Suprapubic skin (tissue), 4 donors: ENCODE results near the gene CCDC200. TPM values are rescaled to one million over a fixed set of nuclear protein-coding genes. Genes with fewer than 3 reads are reported as not detected.
A peak's percentile ranks its signal among the peaks of the same experiment; 100 is the strongest.

ENCODE experiments used
- DNase-seq, 2 donors: peaks; one replicate each; pipeline ENCODE4 v3.0.0-alpha.2; 2019; ENCODE audit warnings: low spot score in 2 of 2
- H3K27ac ChIP-seq: fragments of 200-600 bp; sonication (generic); one replicate; pipeline ENCODE4 v1.5.1; 2019
- H3K27me3 ChIP-seq: fragments of 200-600 bp; sonication (generic); one replicate; pipeline ENCODE4 v1.5.1; 2019
- H3K36me3 ChIP-seq: fragments of 200-600 bp; sonication (generic); one replicate; pipeline ENCODE4 v1.5.1; 2019
- H3K4me1 ChIP-seq: fragments of 200-600 bp; sonication (generic); one replicate; pipeline ENCODE4 v1.5.1; 2019
- H3K4me3 ChIP-seq: fragments of 200-600 bp; sonication (generic); one replicate; pipeline ENCODE4 v1.5.1; 2019; ENCODE audit warnings: mild to moderate bottlenecking
- H3K9me3 ChIP-seq: fragments of 200-600 bp; sonication (generic); one replicate; pipeline ENCODE4 v1.5.1; 2019
- EP300 ChIP-seq: sonication (generic); formaldehyde crosslinking; IDR thresholded peaks from one replicate; pipeline ENCODE4 v1.6.1; 2017; ENCODE audit warnings: antibody characterized with exemption
- POLR2A ChIP-seq, 2 donors: fragments of 450-650 bp; IDR thresholded peaks; one replicate each; pipeline ENCODE4 v1.6.1; 2017; ENCODE audit warnings: antibody characterized with exemption in 2 of 2, mild to moderate bottlenecking in 2 of 2, moderate library complexity in 2 of 2
- POLR2AphosphoS5 ChIP-seq, 3 donors: sonication (generic); formaldehyde crosslinking; IDR thresholded peaks; one replicate each; pipeline ENCODE4 v1.6.1; 2017; ENCODE audit warnings: antibody characterized with exemption in 3 of 3
- WGBS: methylation state at CpG from one replicate; pipeline ENCODE4 v1.1.5; 2018; 5-methylcytosine and 5-hydroxymethylcytosine counted together
- total RNA-seq, 4 donors: library from RNA; depleted of rRNA; stranded (reverse); fragments of >200 nt; gene quantifications; one replicate each; pipeline ENCODE4 v1.1.0, GENCODE V29; 2016
- TF ChIP-seq, protein P1 (sequence below), 2 donors: fragments of 200-600 bp in 1 of 2; fragments of 450-650 bp in 1 of 2; sonication (generic) in 1 of 2; IDR thresholded peaks; one replicate each; pipeline ENCODE4 v1.5.1; 2016 to 2019; ENCODE audit warnings: antibody characterized with exemption in 2 of 2, mild to moderate bottlenecking in 1 of 2, moderate library complexity in 1 of 2

The CCDC200 gene
- total RNA-seq, 4 donors from 2014 or later: not detected

DNA sequence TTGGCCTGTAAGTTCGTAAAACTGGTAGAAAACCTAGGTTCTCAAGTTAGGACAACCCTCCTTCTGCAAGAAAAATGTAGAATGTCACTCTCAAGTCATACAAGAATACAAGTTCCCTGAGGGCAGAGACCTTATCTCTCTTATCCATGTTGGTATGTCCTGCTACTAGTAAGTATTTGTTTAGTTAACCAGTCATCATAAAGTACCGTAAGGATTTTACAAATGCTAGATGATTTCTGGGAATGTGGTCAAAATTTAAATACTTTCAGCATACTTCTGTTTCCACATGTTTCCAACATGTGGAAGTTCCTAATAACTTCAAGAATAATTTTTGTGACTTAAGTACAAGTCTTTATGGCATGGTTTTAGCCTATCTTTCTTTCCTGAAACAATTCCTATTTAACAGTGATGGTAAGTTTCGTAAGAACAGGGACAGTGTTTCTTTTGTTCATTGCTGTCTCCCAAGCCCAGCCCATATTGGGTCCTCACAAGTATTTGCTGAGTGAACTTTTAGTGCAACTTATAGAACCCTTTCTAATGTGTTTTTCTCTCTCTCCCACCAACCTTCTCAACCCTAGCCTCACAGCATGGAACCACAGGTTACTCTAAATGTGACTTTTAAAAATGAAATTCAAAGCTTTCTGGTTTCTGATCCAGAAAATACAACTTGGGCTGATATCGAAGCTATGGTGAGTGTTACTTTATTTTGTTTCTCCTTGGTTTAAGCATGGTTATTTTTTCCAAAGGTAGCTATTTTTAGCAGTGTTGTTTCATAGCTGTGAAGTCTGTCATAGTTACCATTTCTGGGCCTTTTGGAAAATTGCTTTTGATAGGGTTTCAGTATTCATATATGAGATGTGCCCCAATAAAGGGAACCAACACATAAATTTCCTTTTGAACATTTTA lies 53.0 kb downstream of the CCDC200 start:
- Histone ChIP-seq H3K27ac (no peak overlapping the region), H3K27me3 (no peaks in the 10 kb centered on the region), H3K4me3 (no peak overlapping the region), H3K9me3 (no peaks in the 10 kb centered on the region), H3K36me3 (peaks cover 37% of the 10 kb centered on the region), H3K4me1 (peaks cover 52% of the 10 kb centered on the region)
- WGBS: 47% methylated on average over 4 of the region's 4 CpGs
- DNase-seq: no peak
- TF ChIP-seq, protein P1, sequence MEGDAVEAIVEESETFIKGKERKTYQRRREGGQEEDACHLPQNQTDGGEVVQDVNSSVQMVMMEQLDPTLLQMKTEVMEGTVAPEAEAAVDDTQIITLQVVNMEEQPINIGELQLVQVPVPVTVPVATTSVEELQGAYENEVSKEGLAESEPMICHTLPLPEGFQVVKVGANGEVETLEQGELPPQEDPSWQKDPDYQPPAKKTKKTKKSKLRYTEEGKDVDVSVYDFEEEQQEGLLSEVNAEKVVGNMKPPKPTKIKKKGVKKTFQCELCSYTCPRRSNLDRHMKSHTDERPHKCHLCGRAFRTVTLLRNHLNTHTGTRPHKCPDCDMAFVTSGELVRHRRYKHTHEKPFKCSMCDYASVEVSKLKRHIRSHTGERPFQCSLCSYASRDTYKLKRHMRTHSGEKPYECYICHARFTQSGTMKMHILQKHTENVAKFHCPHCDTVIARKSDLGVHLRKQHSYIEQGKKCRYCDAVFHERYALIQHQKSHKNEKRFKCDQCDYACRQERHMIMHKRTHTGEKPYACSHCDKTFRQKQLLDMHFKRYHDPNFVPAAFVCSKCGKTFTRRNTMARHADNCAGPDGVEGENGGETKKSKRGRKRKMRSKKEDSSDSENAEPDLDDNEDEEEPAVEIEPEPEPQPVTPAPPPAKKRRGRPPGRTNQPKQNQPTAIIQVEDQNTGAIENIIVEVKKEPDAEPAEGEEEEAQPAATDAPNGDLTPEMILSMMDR (IDR thresholded peaks at IDR 0.05): no peak
- no peak for TF ChIP-seq POLR2A (IDR thresholded peaks at IDR 0.05)
- no peak for TF ChIP-seq EP300
- no peak for TF ChIP-seq POLR2AphosphoS5 (IDR thresholded peaks at IDR 0.05)

DNA sequence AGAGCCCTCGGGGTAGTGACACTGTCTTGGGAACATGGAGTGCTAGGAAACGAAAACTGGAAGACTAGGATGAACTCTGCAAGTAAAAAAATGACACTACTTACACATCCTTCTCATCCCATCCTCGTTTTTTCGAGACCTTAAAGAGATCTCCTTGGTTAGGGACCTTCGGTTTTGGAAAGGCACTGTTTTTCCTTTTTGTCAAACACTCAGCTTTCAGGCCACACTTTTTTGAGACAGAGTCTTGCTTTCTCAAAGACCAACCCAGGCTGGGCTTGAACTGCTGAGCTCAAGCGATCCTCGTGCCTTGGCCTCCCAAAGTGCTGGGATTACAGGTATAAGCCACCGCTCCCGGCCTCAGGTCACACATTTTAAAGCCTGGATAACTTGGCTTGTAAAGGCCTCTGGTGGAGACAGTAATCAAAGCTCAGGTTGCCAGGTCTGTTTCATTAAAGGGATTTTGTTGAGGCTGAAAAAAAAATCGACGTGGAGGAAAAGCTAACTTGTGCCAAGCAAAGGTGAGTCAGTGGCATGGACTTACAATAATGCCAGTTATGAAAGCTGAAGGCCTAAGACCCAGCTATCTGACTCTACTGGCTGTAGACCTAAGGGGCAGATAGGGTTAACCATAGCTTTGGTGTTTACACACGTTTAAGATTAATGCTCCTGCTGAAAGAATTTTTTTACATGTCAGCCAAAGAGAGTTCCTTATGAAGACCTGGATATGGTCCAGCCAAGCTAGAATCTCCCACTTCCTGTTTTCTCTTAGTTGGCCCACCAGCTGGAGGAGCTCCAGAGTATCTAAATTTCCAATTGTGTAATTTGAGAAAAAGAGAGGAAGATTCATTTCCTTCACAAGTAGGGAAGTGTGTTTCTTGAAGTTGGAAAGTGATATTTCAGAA lies 56.6 kb downstream of the CCDC200 start:
- Histone ChIP-seq H3K4me1 (peaks cover 66% of the 10 kb centered on the region), H3K9me3 (no peaks in the 10 kb centered on the region), H3K27ac (peak overlapping the region; percentile 99), H3K36me3 (peaks cover 5% of the 10 kb centered on the region), H3K27me3 (no peaks in the 10 kb centered on the region), H3K4me3 (peak overlapping the region; percentile 75)
- no peak for DNase-seq
- 8% methylated on average over 12 of the region's 12 CpGs for WGBS
- TF ChIP-seq EP300 (no peak), POLR2A (IDR thresholded peaks at IDR 0.05) (no peak), POLR2AphosphoS5 (IDR thresholded peaks at IDR 0.05) (no peak)
- TF ChIP-seq, protein P1 (IDR thresholded peaks at IDR 0.05): peak in 1 of 2 donors; percentile 5

Other genes with a start within 250 kb of the CCDC200 start
- under 1 TPM in 2 of 4 donors, not detected in 2; 0.44 to 0.48 TPM for gene PTGES3L, start 248.5 kb downstream of the CCDC200 start, total RNA-seq
- 10 to 100 TPM; 13.9 to 18.9 (median 16.2) TPM for gene RUNDC1, start 248.1 kb downstream of the CCDC200 start, total RNA-seq
- gene RPL27, start 230.2 kb downstream of the CCDC200 start, total RNA-seq: 1,000 to 10,000 TPM in 3 of 4 donors, 100 to 1,000 TPM in 1; 968 to 1,986 (median 1,251) TPM
- gene IFI35, start 221.8 kb downstream of the CCDC200 start, total RNA-seq: 10 to 100 TPM in 3 of 4 donors, 1 to 10 TPM in 1; 9.0 to 18.0 (median 13.7) TPM
- 100 to 1,000 TPM; 125 to 234 (median 188) TPM for gene VAT1, start 206.2 kb downstream of the CCDC200 start, total RNA-seq
- gene RND2, start 203.4 kb downstream of the CCDC200 start, total RNA-seq: 1 to 10 TPM in 3 of 4 donors, under 1 TPM in 1; 0.79 to 2.1 (median 1.8) TPM
- gene BRCA1, start 103.3 kb downstream of the CCDC200 start, total RNA-seq: 1 to 10 TPM; 4.9 to 8.0 (median 5.3) TPM
- 100 to 1,000 TPM in 1 of 4 donors, 10 to 100 TPM in 3; 75.4 to 102 (median 89.6) TPM for gene NBR1, start 57.4 kb downstream of the CCDC200 start, total RNA-seq
- gene TMEM106A, start 16.7 kb downstream of the CCDC200 start, total RNA-seq: 1 to 10 TPM; 1.2 to 3.5 (median 1.9) TPM
- not detected for gene RNU2-1, start 5.4 kb upstream of the CCDC200 start, total RNA-seq
- gene ARL4D, start 170.4 kb upstream of the CCDC200 start, total RNA-seq: 10 to 100 TPM; 26.7 to 50.9 (median 32.2) TPM